WTC11 (cell line): ENCODE data around the gene TAF4. TPM values are rescaled to one million over a fixed set of nuclear protein-coding genes. Genes with fewer than 3 reads are reported as not detected.

Source experiments
- ATAC-seq: fragments of 200-7000 bp; cut with Tn5 transposase; 2 replicates; pipeline ENCODE4 v1.10.0; 2021; ENCODE audit warnings: mild to moderate bottlenecking, moderate library complexity
- CTCF ChIA-PET: fragments of 300-600 bp; sonication (Branson Sonifier 250); formaldehyde crosslinking; loops from one replicate; lab custom pipeline; 2021; ENCODE audit warnings: antibody characterized with exemption; lab: Charles Lee
- POLR2A ChIA-PET: fragments of 350-600 bp; sonication (Branson Sonifier 250); formaldehyde crosslinking; loops from one replicate; lab custom pipeline; 2021; ENCODE audit warnings: antibody characterized with exemption; lab: Charles Lee
- DNase-seq: peaks from one replicate; pipeline ENCODE4 v3.0.0; 2021; ENCODE audit warnings: low spot score
- H3K27ac Mint-ChIP-seq: 2 replicates; pipeline ENCODE4 v1.8.0; 2021; ENCODE audit warnings: mixed read lengths
- H3K27me3 Mint-ChIP-seq: 2 replicates; pipeline ENCODE4 v1.8.0; 2021; ENCODE audit warnings: low read depth, mild to moderate bottlenecking, moderate library complexity, mixed read lengths
- H3K36me3 Mint-ChIP-seq: 2 replicates; pipeline ENCODE4 v1.8.0; 2021; ENCODE audit warnings: mixed read lengths
- H3K4me1 Mint-ChIP-seq: 2 replicates; pipeline ENCODE4 v1.8.0; 2022; ENCODE audit warnings: mixed read lengths
- H3K4me3 Mint-ChIP-seq: 2 replicates; pipeline ENCODE4 v1.8.0; 2021; ENCODE audit warnings: mild to moderate bottlenecking, moderate library complexity, mixed read lengths
- H3K9me3 Mint-ChIP-seq: 2 replicates; pipeline ENCODE4 v1.8.0; 2021; ENCODE audit warnings: mixed read lengths
- ATF2 ChIP-seq: sonication (generic); formaldehyde crosslinking; IDR thresholded peaks from 2 replicates; pipeline ENCODE4 v1.8.1; 2022; ENCODE audit warnings: low read depth, missing genetic modification reagents, borderline replicate concordance
- ETV6 ChIP-seq: sonication (generic); formaldehyde crosslinking; IDR thresholded peaks from 2 replicates; pipeline ENCODE4 v1.8.1; 2022; ENCODE audit warnings: mild to moderate bottlenecking, missing genetic modification reagents
- IRF2 ChIP-seq: sonication (generic); formaldehyde crosslinking; IDR thresholded peaks from 2 replicates; pipeline ENCODE4 v1.8.0; 2022; ENCODE audit warnings: low read depth, missing genetic modification reagents, borderline replicate concordance
- JAZF1 ChIP-seq: fragments of 250-450 bp; sonication (Bioruptor Pico); IDR thresholded peaks from 2 replicates; pipeline ENCODE4 v1.9.0; 2021; ENCODE audit warnings: moderate library complexity, mild to moderate bottlenecking, inconsistent platforms
- JUN ChIP-seq: sonication (generic); formaldehyde crosslinking; IDR thresholded peaks from 2 replicates; pipeline ENCODE4 v1.8.0; 2023; ENCODE audit warnings: mild to moderate bottlenecking, missing genetic modification reagents
- NR1H2 ChIP-seq: sonication (generic); formaldehyde crosslinking; IDR thresholded peaks from 2 replicates; pipeline ENCODE4 v1.9.0; 2021; ENCODE audit warnings: mild to moderate bottlenecking, moderate library complexity, missing genetic modification reagents
- OVOL2 ChIP-seq: fragments of 250-450 bp; sonication (Bioruptor Pico); IDR thresholded peaks from 2 replicates; pipeline ENCODE4 v1.9.0; 2021; ENCODE audit warnings: mild to moderate bottlenecking, borderline replicate concordance
- PREB ChIP-seq: sonication (generic); formaldehyde crosslinking; IDR thresholded peaks from 2 replicates; pipeline ENCODE4 v1.8.1; 2022; ENCODE audit warnings: mild to moderate bottlenecking, missing genetic modification reagents, moderate library complexity, borderline replicate concordance
- TP53 ChIP-seq: sonication (generic); formaldehyde crosslinking; IDR thresholded peaks from 2 replicates; pipeline ENCODE4 v1.8.1; 2023; ENCODE audit warnings: mild to moderate bottlenecking, missing genetic modification reagents
- ZNF532 ChIP-seq: fragments of 250-450 bp; sonication (Bioruptor Pico); IDR thresholded peaks from 2 replicates; pipeline ENCODE4 v1.9.0; 2021; ENCODE audit warnings: mild to moderate bottlenecking, borderline replicate concordance
- total RNA-seq: library from RNA; stranded (reverse); gene quantifications from 3 replicates; pipeline ENCODE4 v1.2.3, GENCODE V29; 2021
- TF ChIP-seq, protein P1 (sequence below): sonication (generic); formaldehyde crosslinking; IDR thresholded peaks from 2 replicates; pipeline ENCODE4 v1.8.0; 2023; ENCODE audit warnings: mild to moderate bottlenecking, missing genetic modification reagents
- TF ChIP-seq, protein P2 (sequence below): sonication (generic); formaldehyde crosslinking; IDR thresholded peaks from 2 replicates; pipeline ENCODE4 v1.8.1; 2023; ENCODE audit warnings: mild to moderate bottlenecking, missing genetic modification reagents

TAF4 gene
- total RNA-seq, 1 experiment from 2014 or later = 34.4 TPM

DNA sequence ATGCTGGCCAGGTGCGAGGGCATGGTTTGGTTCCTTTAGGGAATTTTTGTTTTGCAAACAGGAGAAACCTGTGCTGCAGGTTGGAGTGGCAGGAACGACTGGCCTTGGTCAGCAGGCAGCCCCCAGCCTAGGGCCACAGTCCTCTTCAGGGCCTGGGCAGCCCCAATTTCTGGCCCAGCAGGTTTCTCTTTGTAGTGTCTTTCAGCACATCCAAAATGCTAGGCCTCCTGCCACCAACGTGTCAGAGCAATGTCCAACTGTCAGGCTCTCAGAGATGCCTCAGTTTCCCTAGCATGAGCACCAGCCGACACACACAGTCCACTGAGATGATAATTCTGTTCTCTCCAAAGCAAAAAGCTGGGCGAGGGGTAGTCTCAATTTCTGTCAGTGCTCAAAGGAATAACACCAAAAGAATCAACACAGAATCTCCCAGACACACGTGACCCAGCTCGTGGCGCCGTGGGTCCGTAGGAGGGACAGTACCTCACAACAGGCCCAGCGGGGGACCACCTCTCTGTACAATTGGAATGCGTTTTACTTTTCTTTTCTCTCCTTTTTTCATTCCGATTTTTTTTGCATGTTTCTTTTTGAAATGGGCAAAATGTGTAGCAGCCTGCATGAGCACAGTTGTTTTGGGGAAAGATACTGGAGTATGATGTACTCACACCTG is 125.9 kb downstream of the TAF4 start:
- Mint-ChIP-seq H3K36me3 (no peaks in the 10 kb centered on the region), H3K4me1 (peaks cover 12% of the 10 kb centered on the region), H3K9me3 (no peaks in the 10 kb centered on the region), H3K27ac (no peak overlapping the region; the same call in 1 of the 2 replicates), H3K4me3 (no peak overlapping the region), H3K27me3 (no peaks in the 10 kb centered on the region)
- TF ChIP-seq, protein P1, sequence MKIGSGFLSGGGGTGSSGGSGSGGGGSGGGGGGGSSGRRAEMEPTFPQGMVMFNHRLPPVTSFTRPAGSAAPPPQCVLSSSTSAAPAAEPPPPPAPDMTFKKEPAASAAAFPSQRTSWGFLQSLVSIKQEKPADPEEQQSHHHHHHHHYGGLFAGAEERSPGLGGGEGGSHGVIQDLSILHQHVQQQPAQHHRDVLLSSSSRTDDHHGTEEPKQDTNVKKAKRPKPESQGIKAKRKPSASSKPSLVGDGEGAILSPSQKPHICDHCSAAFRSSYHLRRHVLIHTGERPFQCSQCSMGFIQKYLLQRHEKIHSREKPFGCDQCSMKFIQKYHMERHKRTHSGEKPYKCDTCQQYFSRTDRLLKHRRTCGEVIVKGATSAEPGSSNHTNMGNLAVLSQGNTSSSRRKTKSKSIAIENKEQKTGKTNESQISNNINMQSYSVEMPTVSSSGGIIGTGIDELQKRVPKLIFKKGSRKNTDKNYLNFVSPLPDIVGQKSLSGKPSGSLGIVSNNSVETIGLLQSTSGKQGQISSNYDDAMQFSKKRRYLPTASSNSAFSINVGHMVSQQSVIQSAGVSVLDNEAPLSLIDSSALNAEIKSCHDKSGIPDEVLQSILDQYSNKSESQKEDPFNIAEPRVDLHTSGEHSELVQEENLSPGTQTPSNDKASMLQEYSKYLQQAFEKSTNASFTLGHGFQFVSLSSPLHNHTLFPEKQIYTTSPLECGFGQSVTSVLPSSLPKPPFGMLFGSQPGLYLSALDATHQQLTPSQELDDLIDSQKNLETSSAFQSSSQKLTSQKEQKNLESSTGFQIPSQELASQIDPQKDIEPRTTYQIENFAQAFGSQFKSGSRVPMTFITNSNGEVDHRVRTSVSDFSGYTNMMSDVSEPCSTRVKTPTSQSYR (CRISPR knock-in tag) = no peak
- TF ChIP-seq ATF2 (CRISPR knock-in tag) (no peak), IRF2 (no peak), OVOL2 (no peak), NR1H2 (no peak), ETV6 (no peak), JAZF1 (CRISPR knock-in tag) (no peak), ZNF532 (CRISPR knock-in tag) (no peak), JUN (no peak), TP53 (CRISPR knock-in tag) (no peak), PREB (no peak)
- TF ChIP-seq, protein P2, sequence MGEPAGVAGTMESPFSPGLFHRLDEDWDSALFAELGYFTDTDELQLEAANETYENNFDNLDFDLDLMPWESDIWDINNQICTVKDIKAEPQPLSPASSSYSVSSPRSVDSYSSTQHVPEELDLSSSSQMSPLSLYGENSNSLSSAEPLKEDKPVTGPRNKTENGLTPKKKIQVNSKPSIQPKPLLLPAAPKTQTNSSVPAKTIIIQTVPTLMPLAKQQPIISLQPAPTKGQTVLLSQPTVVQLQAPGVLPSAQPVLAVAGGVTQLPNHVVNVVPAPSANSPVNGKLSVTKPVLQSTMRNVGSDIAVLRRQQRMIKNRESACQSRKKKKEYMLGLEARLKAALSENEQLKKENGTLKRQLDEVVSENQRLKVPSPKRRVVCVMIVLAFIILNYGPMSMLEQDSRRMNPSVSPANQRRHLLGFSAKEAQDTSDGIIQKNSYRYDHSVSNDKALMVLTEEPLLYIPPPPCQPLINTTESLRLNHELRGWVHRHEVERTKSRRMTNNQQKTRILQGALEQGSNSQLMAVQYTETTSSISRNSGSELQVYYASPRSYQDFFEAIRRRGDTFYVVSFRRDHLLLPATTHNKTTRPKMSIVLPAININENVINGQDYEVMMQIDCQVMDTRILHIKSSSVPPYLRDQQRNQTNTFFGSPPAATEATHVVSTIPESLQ = no peak
- POLR2A ChIA-PET = no interaction called here
- no peak for ATAC-seq
- CTCF ChIA-PET = interaction anchor here (0.5 kb wide), 1 partner anchor 799 kb away, joined by 3 read pairs; no protein-coding TSS in a partner anchor
- DNase-seq = peak; percentile 4
